IMR-90 (cell line): ENCODE results near the gene AZI2. TPM values are rescaled to one million over a fixed set of nuclear protein-coding genes. Genes with fewer than 3 reads are reported as not detected.

ENCODE experiments used
- ATAC-seq: fragments of 200-7000 bp; cut with Tn5 transposase; 2 replicates; pipeline ENCODE4 v1.9.1; 2020; ENCODE audit warnings: low read depth, mild to moderate bottlenecking, moderate library complexity
- BruUV-seq: library from RNA; stranded (reverse); fragments of 400-500 nt; replicated peaks from 2 replicates; lab custom pipeline; 2021; lab: Mats Ljungman, UMichigan
- CTCF ChIA-PET: fragments of 300-600 bp; formaldehyde crosslinking; extraction: SDS; loops from one replicate; lab custom pipeline; 2021; ENCODE audit warnings: antibody characterized with exemption; lab: Yijun Ruan, JAX
- POLR2A ChIA-PET: fragments of 300-600 bp; sonication (Branson Sonifier 250); formaldehyde crosslinking; loops from one replicate; lab custom pipeline; 2022; ENCODE audit warnings: antibody characterized with exemption; ENCODE audit not compliant: unreplicated experiment; lab: Charles Lee
- DNase-seq: peaks from one replicate; pipeline ENCODE4 v3.0.0; 2013
- H2AFZ ChIP-seq: replicated peaks from 2 replicates; pipeline ENCODE3; 2013; ENCODE audit warnings: low read length, mild to moderate bottlenecking; ENCODE audit not compliant: poor library complexity
- H2AK5ac ChIP-seq: 2 replicates; pipeline ENCODE4 v1.6.1; 2013; ENCODE audit warnings: low read depth, low read length, inconsistent platforms
- H2AK9ac ChIP-seq: replicated peaks from 2 replicates; pipeline ENCODE3; 2013; ENCODE audit warnings: mild to moderate bottlenecking, low read depth, low read length, moderate library complexity; ENCODE audit not compliant: poor library complexity
- H2BK120ac ChIP-seq: 2 replicates; pipeline ENCODE4 v1.6.1; 2013; ENCODE audit warnings: low read depth, low read length, inconsistent platforms
- H2BK15ac ChIP-seq: 3 replicates; pipeline ENCODE4 v1.6.1; 2013; ENCODE audit warnings: low read depth, low read length, inconsistent platforms
- H2BK20ac ChIP-seq: 2 replicates; pipeline ENCODE4 v1.6.1; 2013; ENCODE audit warnings: low read depth, mild to moderate bottlenecking, inconsistent platforms, low read length, moderate library complexity
- H2BK5ac ChIP-seq: 2 replicates; pipeline ENCODE4 v1.6.1; 2013; ENCODE audit warnings: mild to moderate bottlenecking, low read depth, low read length, inconsistent platforms; ENCODE audit not compliant: poor library complexity, severe bottlenecking
- H3K14ac ChIP-seq: replicated peaks from 2 replicates; pipeline ENCODE4 v1.6.1; 2013; ENCODE audit warnings: low read depth, low read length, inconsistent platforms
- H3K18ac ChIP-seq: 2 replicates; pipeline ENCODE4 v1.6.1; 2013; ENCODE audit warnings: low read depth, low read length, control low read depth
- H3K23ac ChIP-seq: 2 replicates; pipeline ENCODE4 v1.6.1; 2013; ENCODE audit warnings: low read depth, low read length, inconsistent platforms
- H3K27ac ChIP-seq: 2 replicates; pipeline ENCODE4 v1.5.1; 2013; ENCODE audit warnings: mild to moderate bottlenecking, control low read depth, low read length; ENCODE audit not compliant: insufficient read depth
- H3K27me3 ChIP-seq: 2 replicates; pipeline ENCODE4 v1.6.1; 2013; ENCODE audit warnings: low read length; ENCODE audit not compliant: control insufficient read depth, insufficient read depth
- H3K36me3 ChIP-seq: 2 replicates; pipeline ENCODE4 v1.6.1; 2013; ENCODE audit warnings: low read length, mixed read lengths; ENCODE audit not compliant: control insufficient read depth, insufficient read depth
- H3K4ac ChIP-seq: 2 replicates; pipeline ENCODE4 v1.6.1; 2013; ENCODE audit warnings: low read depth, low read length, inconsistent platforms
- H3K4me1 ChIP-seq: 2 replicates; pipeline ENCODE4 v1.6.1; 2013; ENCODE audit warnings: low read length, mixed read lengths; ENCODE audit not compliant: control insufficient read depth, insufficient read depth
- H3K4me2 ChIP-seq: 2 replicates; pipeline ENCODE4 v1.6.1; 2013; ENCODE audit warnings: low read depth, mild to moderate bottlenecking, control low read depth, low read length, moderate library complexity
- H3K4me3 ChIP-seq: 2 replicates; pipeline ENCODE4 v1.5.1; 2013; ENCODE audit warnings: low read depth, mild to moderate bottlenecking, control low read depth, low read length, moderate library complexity; ENCODE audit not compliant: insufficient read depth
- H3K56ac ChIP-seq: 2 replicates; pipeline ENCODE4 v1.6.1; 2013; ENCODE audit warnings: low read length, inconsistent platforms; ENCODE audit not compliant: insufficient read depth; ENCODE audit errors: extremely low read depth
- H3K79me1 ChIP-seq, 2 experiments: 2 replicates each; pipeline ENCODE4 v1.6.1; 2013; ENCODE audit warnings: low read length in 2 of 2, inconsistent platforms in 1 of 2, low read depth in 1 of 2
- H3K9ac ChIP-seq: 2 replicates; pipeline ENCODE4 v1.6.1; 2013; ENCODE audit warnings: low read depth, low read length, control low read depth
- H3K9me1 ChIP-seq: 2 replicates; pipeline ENCODE4 v1.6.1; 2013; ENCODE audit warnings: low read length, inconsistent platforms; ENCODE audit not compliant: insufficient read depth
- H3K9me3 ChIP-seq: 2 replicates; pipeline ENCODE4 v1.6.1; 2013; ENCODE audit warnings: low read length; ENCODE audit not compliant: control insufficient read depth, insufficient read depth
- H4K20me1 ChIP-seq: 2 replicates; pipeline ENCODE4 v1.6.1; 2013; ENCODE audit warnings: low read length, inconsistent platforms; ENCODE audit not compliant: insufficient read depth
- H4K5ac ChIP-seq: 2 replicates; pipeline ENCODE4 v1.6.1; 2013; ENCODE audit warnings: mild to moderate bottlenecking, low read depth, low read length, control low read depth
- H4K8ac ChIP-seq, 2 experiments: 2 replicates each; pipeline ENCODE4 v1.6.1; 2013; ENCODE audit warnings: low read depth in 2 of 2, low read length in 2 of 2, control low read depth in 1 of 2, inconsistent platforms in 1 of 2
- H4K91ac ChIP-seq: 2 replicates; pipeline ENCODE4 v1.6.1; 2013; ENCODE audit warnings: low read depth, low read length, inconsistent platforms; ENCODE audit not compliant: insufficient read depth
- CEBPB ChIP-seq: IDR thresholded peaks from 2 replicates; pipeline ENCODE4 v1.6.1; 2012; ENCODE audit warnings: low read depth, low read length, improper control_type of control experiment
- CHD1 ChIP-seq: IDR thresholded peaks from 2 replicates; pipeline ENCODE4 v1.6.1; 2012; ENCODE audit warnings: low read depth, low read length, improper control_type of control experiment
- CTCF ChIP-seq: conservative IDR thresholded peaks from 2 replicates; pipeline ENCODE4 v1.5.1; 2012; ENCODE audit warnings: mild to moderate bottlenecking, low read depth, low read length, improper control_type of control experiment
- ELK1 ChIP-seq: fragments of 150-350 bp; IDR thresholded peaks from 2 replicates; pipeline ENCODE4 v1.6.1; 2016; ENCODE audit warnings: low read depth, mild to moderate bottlenecking, low read length, moderate library complexity, borderline replicate concordance
- MAFK ChIP-seq: IDR thresholded peaks from 2 replicates; pipeline ENCODE4 v1.6.1; 2012; ENCODE audit warnings: low read depth, low read length, improper control_type of control experiment
- MAZ ChIP-seq: IDR thresholded peaks from 2 replicates; pipeline ENCODE4 v1.6.1; 2012; ENCODE audit warnings: low read depth, mild to moderate bottlenecking, low read length, improper control_type of control experiment, moderate library complexity, borderline replicate concordance
- MXI1 ChIP-seq: IDR thresholded peaks from 2 replicates; pipeline ENCODE4 v1.6.1; 2012; ENCODE audit warnings: low read depth, mild to moderate bottlenecking, low read length, moderate library complexity, borderline replicate concordance
- NFE2L2 ChIP-seq: fragments of 150-350 bp; IDR thresholded peaks from 2 replicates; pipeline ENCODE4 v1.6.1; 2016; ENCODE audit warnings: low read depth, mild to moderate bottlenecking, low read length
- POLR2A ChIP-seq: IDR thresholded peaks from 2 replicates; pipeline ENCODE4 v1.6.1; 2012; ENCODE audit warnings: mild to moderate bottlenecking, low read depth, low read length
- RAD21 ChIP-seq: IDR thresholded peaks from 2 replicates; pipeline ENCODE4 v1.6.1; 2012; ENCODE audit warnings: low read length, improper control_type of control experiment
- RFX5 ChIP-seq: IDR thresholded peaks from 2 replicates; pipeline ENCODE4 v1.8.0; 2012; ENCODE audit warnings: low read depth, mild to moderate bottlenecking, low read length, moderate library complexity
- SMC3 ChIP-seq: fragments of 150-350 bp; IDR thresholded peaks from 2 replicates; pipeline ENCODE4 v1.6.1; 2016; ENCODE audit warnings: low read depth, mild to moderate bottlenecking, antibody characterized with exemption, low read length, moderate library complexity
- WGBS, 2 experiments: methylation state at CpG; one replicate each; pipeline versions ENCODE4 v1.1.5 to v1.1.7; 2013; ENCODE audit warnings: missing lambda C conversion rate in 2 of 2; ENCODE audit not compliant: insufficient read length in 1 of 2; ENCODE audit errors: extremely low coverage in 2 of 2; 5-methylcytosine and 5-hydroxymethylcytosine counted together
- dilution Hi-C: fragments of 300-500 bp; cut with HindIII; formaldehyde crosslinking; loops from one replicate; pipeline ENCODE4 v1.14.3; 2018; ENCODE audit warnings: low sequenced_read_pairs; ENCODE audit not compliant: unreplicated experiment
- in situ Hi-C: fragments of 300-500 bp; cut with MboI; formaldehyde crosslinking; loops from 3 replicates; pipeline ENCODE4 v1.14.3; 2019; ENCODE audit warnings: low sequenced_read_pairs, inconsistent platforms, mixed read lengths
- intact Hi-C: fragments of 100-400 bp; cut with micrococcal nuclease; formaldehyde crosslinking; loops from 2 replicates; pipeline ENCODE4 v1.10.0; 2022
- polyA plus RNA-seq, 3 experiments: library from polyadenylated mRNA; depleted of rRNA; stranded (reverse); fragments of >200 nt; gene quantifications; 2 replicates each; pipeline ENCODE4 v1.2.3, GENCODE V29; 2012; ENCODE audit warnings: low replicate concordance in 1 of 3
- total RNA-seq: library from RNA; depleted of rRNA; stranded (reverse); fragments of >200 nt; gene quantifications from 2 replicates; pipeline ENCODE4 v1.2.3, GENCODE V29; 2012

Gene AZI2
- total and polyA plus RNA-seq, 2 of the 4 experiments (the other 2 are of a cell fraction): 30.1 to 52.5 TPM

- in situ Hi-C loops: no loop called here
- CTCF ChIA-PET: no interaction called here
- no peak overlapping the region for H2AK5ac ChIP-seq
Observed at GRCh38 chr3:28279770-28280169, 68.9 kb downstream of the AZI2 start.

More at GRCh38 chr3:28279770-28280169, 68.9 kb downstream of the AZI2 start:
- peaks cover 0 to 4% of the 10 kb centered on the region in 2 experiments; a peak in 1 of 4 replicates for H3K79me1 ChIP-seq
- H3K27ac ChIP-seq: no peak overlapping the region
- H3K4me3 ChIP-seq: no peak overlapping the region
- H3K4ac ChIP-seq: no peak overlapping the region
- no peak overlapping the region for H2BK20ac ChIP-seq
- H3K56ac ChIP-seq: no peak overlapping the region
- H3K18ac ChIP-seq: no peak overlapping the region
- no peaks in the 10 kb centered on the region for H3K27me3 ChIP-seq
- H3K9me3 ChIP-seq: no peaks in the 10 kb centered on the region
- POLR2A ChIA-PET: no interaction called here
- no peak overlapping the region for H4K5ac ChIP-seq
- H3K9me1 ChIP-seq: peaks cover 2% of the 10 kb centered on the region; the same call in 1 of the 2 replicates
- no TSS peak for BruUV-seq
- no peak overlapping the region for H3K14ac ChIP-seq
- no peak for TF ChIP-seq NFE2L2
- no peak for TF ChIP-seq ELK1
- TF ChIP-seq CEBPB: no peak
- no peak for TF ChIP-seq RAD21
- TF ChIP-seq SMC3: no peak
- TF ChIP-seq MXI1: no peak
- TF ChIP-seq MAFK: no peak
- no peak for TF ChIP-seq POLR2A
- TF ChIP-seq MAZ: no peak
- no peak for TF ChIP-seq CHD1
- TF ChIP-seq CTCF: no peak
- TF ChIP-seq RFX5: no peak
- intact Hi-C loops (no loop called here), dilution Hi-C loops (no loop called here)
- H2AFZ ChIP-seq: no peak overlapping the region
- peak overlapping the region; percentile 36; the same call in 1 of the 2 replicates for H3K4me2 ChIP-seq
- WGBS, 2 experiments: no CpG with 5 or more reads among the region's 4 CpGs
- H3K9ac ChIP-seq: no peak overlapping the region
- no peaks in the 10 kb centered on the region for H4K20me1 ChIP-seq
- H4K8ac ChIP-seq: no peak overlapping the region
- no peak overlapping the region for H2AK9ac ChIP-seq
- H2BK15ac ChIP-seq: no peak overlapping the region
- ATAC-seq: peak; percentile 85
- no peak overlapping the region for H2BK120ac ChIP-seq
- DNase-seq: peak; percentile 72
- H3K23ac ChIP-seq: no peak overlapping the region
- H3K36me3 ChIP-seq: peaks cover 4% of the 10 kb centered on the region; the same call in 1 of the 2 replicates
- H4K91ac ChIP-seq: no peak overlapping the region
- H3K4me1 ChIP-seq: peaks cover 2% of the 10 kb centered on the region
- H2BK5ac ChIP-seq: no peak overlapping the region
